Measurements from ENCODE around the gene LRFN5.

LRFN5 gene

DNA sequence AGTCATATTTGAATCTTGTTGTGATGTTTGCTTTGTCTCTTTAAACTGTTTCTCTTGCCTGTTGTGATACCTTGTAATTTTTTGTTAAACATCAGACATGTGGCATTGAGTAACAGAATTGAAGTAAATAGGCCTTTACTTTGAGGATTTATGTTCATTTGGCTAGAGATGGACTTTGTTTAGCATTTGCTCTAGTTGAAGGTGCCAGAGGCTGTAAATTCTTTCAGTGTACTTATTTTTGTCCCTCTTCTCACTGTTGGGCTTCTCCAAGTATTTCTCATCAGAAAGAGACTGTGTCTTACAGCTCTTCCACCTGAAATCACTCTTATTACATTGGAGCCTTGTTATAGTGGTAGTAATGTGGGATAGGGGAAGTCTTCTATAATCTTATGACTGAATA, 175.8 kb downstream of the LRFN5 start:
- no peaks in the 10 kb centered on the region for H3K4me1 ChIP-seq (ENCODE audit: control insufficient read depth, insufficient read depth, low read length)
- no peaks in the 10 kb centered on the region for H3K27me3 ChIP-seq (ENCODE audit: control insufficient read depth in 1 of 2, insufficient read depth in 2 of 2, low read length in 2 of 2)
- H3K9me3 ChIP-seq (ENCODE audit: control insufficient read depth in 2 of 2, low read length in 2 of 2) = no peaks in the 10 kb centered on the region
- H3K27ac ChIP-seq (ENCODE audit: low read length) = no peak overlapping the region
- no peaks in the 10 kb centered on the region for H3K36me3 ChIP-seq (ENCODE audit: control insufficient read depth in 2 of 2, insufficient read depth in 2 of 2, low read length in 2 of 2)
- no peak overlapping the region for H3K4me3 ChIP-seq (ENCODE audit: low read length in 2 of 2)
- no peak overlapping the region for H3K9ac ChIP-seq (ENCODE audit: low read length in 2 of 2)

DNA sequence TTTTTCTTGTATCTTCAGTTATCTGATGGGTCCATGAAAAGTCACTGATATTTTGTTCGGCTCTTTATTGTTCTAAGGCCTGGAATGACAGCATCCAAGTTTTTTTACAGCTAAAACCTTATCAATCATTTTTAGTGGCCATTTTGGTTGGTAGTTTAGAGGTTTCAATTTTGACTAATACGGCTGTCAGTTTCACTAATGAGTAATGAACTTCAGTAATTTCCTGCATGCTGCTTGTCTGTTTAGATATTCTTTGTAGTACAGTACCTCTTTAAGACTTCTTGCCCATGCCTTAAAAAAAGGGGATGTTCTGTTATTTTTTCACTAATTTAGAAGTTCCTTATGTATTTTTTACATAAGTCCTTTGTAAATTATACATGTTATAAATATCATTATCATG, 176.7 kb downstream of the LRFN5 start:
- Histone ChIP-seq H3K36me3 (ENCODE audit: control insufficient read depth in 2 of 2, insufficient read depth in 2 of 2, low read length in 2 of 2) (no peaks in the 10 kb centered on the region), H3K27ac (ENCODE audit: low read length) (no peak overlapping the region), H3K4me1 (ENCODE audit: control insufficient read depth, insufficient read depth, low read length) (no peaks in the 10 kb centered on the region), H3K9ac (ENCODE audit: low read length in 2 of 2) (no peak overlapping the region), H3K27me3 (ENCODE audit: control insufficient read depth in 1 of 2, insufficient read depth in 2 of 2, low read length in 2 of 2) (no peaks in the 10 kb centered on the region), H3K4me3 (ENCODE audit: low read length in 2 of 2) (no peak overlapping the region), H3K9me3 (ENCODE audit: control insufficient read depth in 2 of 2, low read length in 2 of 2) (no peaks in the 10 kb centered on the region)

DNA sequence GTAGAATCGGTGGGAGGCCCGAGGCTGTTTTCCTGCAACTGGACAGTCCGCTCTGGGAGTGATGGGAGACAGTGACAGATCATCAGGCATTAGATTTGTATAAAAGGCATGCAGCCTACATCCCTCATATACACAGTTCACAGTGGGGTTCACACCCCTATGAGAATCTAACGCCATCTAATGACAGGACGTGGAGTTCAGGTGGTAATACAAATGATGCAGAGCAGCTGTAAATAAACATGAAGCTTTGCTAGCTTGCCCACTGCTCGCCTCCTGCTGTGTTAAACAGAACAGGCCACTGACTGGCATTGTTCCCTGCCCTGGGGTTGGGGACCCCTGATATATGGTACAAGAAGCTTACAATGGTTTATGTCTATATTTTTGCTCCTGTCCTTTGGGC, 179.0 kb downstream of the LRFN5 start:
- Histone ChIP-seq H3K9ac (ENCODE audit: low read length in 2 of 2) (no peak overlapping the region), H3K27ac (ENCODE audit: low read length) (no peak overlapping the region), H3K4me3 (ENCODE audit: low read length in 2 of 2) (no peak overlapping the region), H3K36me3 (ENCODE audit: control insufficient read depth in 2 of 2, insufficient read depth in 2 of 2, low read length in 2 of 2) (no peaks in the 10 kb centered on the region), H3K4me1 (ENCODE audit: control insufficient read depth, insufficient read depth, low read length) (no peaks in the 10 kb centered on the region), H3K27me3 (ENCODE audit: control insufficient read depth in 1 of 2, insufficient read depth in 2 of 2, low read length in 2 of 2) (no peaks in the 10 kb centered on the region), H3K9me3 (ENCODE audit: control insufficient read depth in 2 of 2, low read length in 2 of 2) (no peaks in the 10 kb centered on the region)

DNA sequence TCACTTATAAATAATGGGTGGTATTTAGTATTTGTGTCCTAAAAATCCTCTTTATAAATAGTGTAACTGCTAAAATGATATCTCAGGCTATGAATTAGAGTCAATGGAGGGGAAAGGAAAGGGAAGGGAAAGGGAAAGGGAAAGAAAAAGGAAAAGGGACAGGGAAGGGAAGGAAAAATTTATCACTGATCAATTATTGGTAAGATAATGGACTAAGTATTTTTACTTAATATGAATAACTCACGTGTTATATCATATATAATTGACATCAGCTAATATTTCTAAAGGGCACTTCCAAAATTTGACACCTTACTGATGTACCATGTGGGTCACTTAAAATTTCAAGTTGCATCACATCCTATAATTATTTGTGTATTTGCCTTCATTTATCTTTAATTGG, 193.1 kb downstream of the LRFN5 start:
- no peak overlapping the region for H3K4me3 ChIP-seq (ENCODE audit: low read length in 2 of 2)
- H3K4me1 ChIP-seq (ENCODE audit: control insufficient read depth, insufficient read depth, low read length) = no peaks in the 10 kb centered on the region
- H3K27me3 ChIP-seq (ENCODE audit: control insufficient read depth in 1 of 2, insufficient read depth in 2 of 2, low read length in 2 of 2) = no peaks in the 10 kb centered on the region
- H3K9ac ChIP-seq (ENCODE audit: low read length in 2 of 2) = no peak overlapping the region
- H3K36me3 ChIP-seq (ENCODE audit: control insufficient read depth in 2 of 2, insufficient read depth in 2 of 2, low read length in 2 of 2) = no peaks in the 10 kb centered on the region
- H3K27ac ChIP-seq (ENCODE audit: low read length) = no peak overlapping the region
- no peaks in the 10 kb centered on the region for H3K9me3 ChIP-seq (ENCODE audit: control insufficient read depth in 2 of 2, low read length in 2 of 2)

DNA sequence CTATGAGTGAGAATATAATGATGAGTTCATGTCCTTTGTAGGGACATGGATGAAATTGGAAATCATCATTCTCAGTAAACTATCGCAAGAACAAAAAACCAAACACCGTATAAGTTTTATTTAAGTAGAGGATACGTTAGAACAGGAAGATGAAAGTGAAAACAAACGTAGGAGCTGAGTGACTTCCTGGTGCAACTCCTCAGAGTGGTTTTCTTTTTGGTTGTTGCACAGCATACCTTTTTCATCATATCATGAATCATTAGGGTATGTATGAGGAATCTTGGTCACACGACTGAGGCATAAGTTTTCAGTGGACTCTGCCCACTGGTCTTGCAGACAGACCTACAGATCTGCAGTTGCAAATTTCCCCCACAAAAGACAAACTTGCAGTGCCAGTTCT, 199.0 kb downstream of the LRFN5 start:
- no peak overlapping the region for H3K27ac ChIP-seq (ENCODE audit: low read length)
- H3K36me3 ChIP-seq (ENCODE audit: control insufficient read depth in 2 of 2, insufficient read depth in 2 of 2, low read length in 2 of 2) = no peaks in the 10 kb centered on the region
- no peaks in the 10 kb centered on the region for H3K4me1 ChIP-seq (ENCODE audit: control insufficient read depth, insufficient read depth, low read length)
- no peaks in the 10 kb centered on the region for H3K9me3 ChIP-seq (ENCODE audit: control insufficient read depth in 2 of 2, low read length in 2 of 2)
- H3K4me3 ChIP-seq (ENCODE audit: low read length in 2 of 2) = no peak overlapping the region
- no peak overlapping the region for H3K9ac ChIP-seq (ENCODE audit: low read length in 2 of 2)
- no peaks in the 10 kb centered on the region for H3K27me3 ChIP-seq (ENCODE audit: control insufficient read depth in 1 of 2, insufficient read depth in 2 of 2, low read length in 2 of 2)

DNA sequence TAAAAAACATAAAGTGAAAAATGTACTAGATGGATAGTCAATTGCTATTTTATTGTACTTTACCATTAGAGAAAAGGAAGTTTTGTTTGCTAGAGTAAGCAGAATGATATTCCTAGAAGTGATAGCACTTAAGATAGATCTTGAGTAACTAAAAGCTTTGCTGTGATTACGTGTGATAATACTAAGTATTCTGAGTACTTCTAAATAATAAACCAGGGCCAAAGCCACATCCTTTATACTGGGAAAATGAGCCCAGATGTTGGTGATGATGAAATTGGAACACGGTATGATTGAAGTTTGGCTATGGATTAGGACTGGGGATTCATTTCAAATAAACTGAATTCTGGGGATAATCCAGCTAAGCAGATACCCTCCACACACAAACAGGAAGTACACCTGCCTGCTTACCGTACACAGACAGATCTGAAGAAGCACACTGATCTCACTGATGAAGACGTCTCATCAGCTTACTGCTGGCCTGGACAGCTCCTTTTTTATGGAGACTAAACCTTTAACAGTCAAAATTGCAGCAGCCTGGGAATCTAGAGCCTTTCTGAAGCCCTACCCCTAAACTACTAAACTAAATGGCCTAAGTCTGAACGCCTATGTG, 199.8 kb downstream of the LRFN5 start:
- no peaks in the 10 kb centered on the region for H3K27me3 ChIP-seq (ENCODE audit: control insufficient read depth in 1 of 2, insufficient read depth in 2 of 2, low read length in 2 of 2)
- no peak overlapping the region for H3K4me3 ChIP-seq (ENCODE audit: low read length in 2 of 2)
- no peak overlapping the region for H3K9ac ChIP-seq (ENCODE audit: low read length in 2 of 2)
- H3K4me1 ChIP-seq (ENCODE audit: control insufficient read depth, insufficient read depth, low read length) = no peaks in the 10 kb centered on the region
- no peaks in the 10 kb centered on the region for H3K9me3 ChIP-seq (ENCODE audit: control insufficient read depth in 2 of 2, low read length in 2 of 2)
- no peak overlapping the region for H3K27ac ChIP-seq (ENCODE audit: low read length)
- no peaks in the 10 kb centered on the region for H3K36me3 ChIP-seq (ENCODE audit: control insufficient read depth in 2 of 2, insufficient read depth in 2 of 2, low read length in 2 of 2)

DNA sequence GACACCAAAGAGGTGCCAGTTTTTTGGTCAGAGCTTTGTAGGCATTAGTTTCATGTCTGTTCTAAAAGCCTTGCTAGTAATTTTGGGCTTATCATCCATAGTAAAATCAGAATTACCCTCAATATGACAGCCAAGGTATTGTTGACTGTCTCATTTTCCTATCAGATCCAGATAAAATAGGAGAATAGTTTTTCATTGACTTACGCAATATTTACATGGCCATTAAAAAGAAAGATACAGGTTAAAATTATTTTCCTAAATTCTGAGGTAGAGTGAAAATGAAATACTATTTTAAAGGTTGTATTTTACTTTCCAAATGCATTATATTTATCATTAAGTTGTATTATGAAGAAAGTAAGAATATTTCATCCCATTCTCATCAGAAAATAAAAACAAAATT, 203.7 kb downstream of the LRFN5 start:
- Histone ChIP-seq H3K4me1 (ENCODE audit: control insufficient read depth, insufficient read depth, low read length) (no peaks in the 10 kb centered on the region), H3K27me3 (ENCODE audit: control insufficient read depth in 1 of 2, insufficient read depth in 2 of 2, low read length in 2 of 2) (no peaks in the 10 kb centered on the region), H3K9me3 (ENCODE audit: control insufficient read depth in 2 of 2, low read length in 2 of 2) (no peaks in the 10 kb centered on the region), H3K9ac (ENCODE audit: low read length in 2 of 2) (no peak overlapping the region), H3K36me3 (ENCODE audit: control insufficient read depth in 2 of 2, insufficient read depth in 2 of 2, low read length in 2 of 2) (no peaks in the 10 kb centered on the region), H3K27ac (ENCODE audit: low read length) (no peak overlapping the region), H3K4me3 (ENCODE audit: low read length in 2 of 2) (no peak overlapping the region)

DNA sequence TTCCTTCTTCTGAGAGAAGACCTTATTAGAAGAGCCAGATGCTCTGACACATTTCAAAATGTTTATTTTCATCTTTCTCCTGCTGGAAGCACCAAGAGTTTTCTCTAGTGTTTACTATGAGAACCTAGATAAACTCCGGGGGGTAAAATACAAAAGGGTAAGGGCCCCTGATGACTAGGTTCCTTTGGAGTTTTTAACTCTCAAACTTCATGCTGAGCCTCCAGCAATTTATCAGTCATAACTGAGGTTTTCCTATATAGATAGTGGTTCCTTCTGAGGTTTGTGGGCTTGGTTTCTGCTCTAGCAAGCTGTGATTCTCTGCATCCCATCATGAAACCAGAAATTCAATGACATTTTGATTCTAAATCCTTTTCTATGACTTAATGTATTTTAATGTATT, 210.9 kb downstream of the LRFN5 start:
- H3K4me1 ChIP-seq (ENCODE audit: control insufficient read depth, insufficient read depth, low read length) = no peaks in the 10 kb centered on the region
- no peak overlapping the region for H3K27ac ChIP-seq (ENCODE audit: low read length)
- H3K36me3 ChIP-seq (ENCODE audit: control insufficient read depth in 2 of 2, insufficient read depth in 2 of 2, low read length in 2 of 2) = no peaks in the 10 kb centered on the region
- H3K9ac ChIP-seq (ENCODE audit: low read length in 2 of 2) = no peak overlapping the region
- H3K4me3 ChIP-seq (ENCODE audit: low read length in 2 of 2) = no peak overlapping the region
- no peaks in the 10 kb centered on the region for H3K9me3 ChIP-seq (ENCODE audit: control insufficient read depth in 2 of 2, low read length in 2 of 2)
- no peaks in the 10 kb centered on the region for H3K27me3 ChIP-seq (ENCODE audit: control insufficient read depth in 1 of 2, insufficient read depth in 2 of 2, low read length in 2 of 2)

DNA sequence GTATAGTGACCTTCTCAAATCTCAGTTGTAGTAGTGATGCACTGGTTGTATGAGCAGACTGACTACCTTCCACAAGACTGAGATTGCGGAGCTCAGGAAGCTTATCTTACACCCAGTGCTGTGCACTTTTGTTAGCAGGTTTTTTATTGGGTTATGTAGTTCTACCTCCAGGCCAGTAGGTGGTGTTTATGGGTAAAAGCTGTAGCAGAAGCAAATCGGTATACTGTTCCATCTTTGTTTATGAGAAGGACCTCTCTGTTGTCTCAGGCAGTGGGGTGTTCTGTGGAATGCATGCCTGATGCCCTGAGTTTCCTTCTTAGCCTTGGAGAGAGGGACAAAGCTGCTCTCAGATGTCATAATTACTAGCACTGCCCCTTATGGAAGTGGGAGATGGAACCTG, 217.8 kb downstream of the LRFN5 start:
- no peaks in the 10 kb centered on the region for H3K4me1 ChIP-seq (ENCODE audit: control insufficient read depth, insufficient read depth, low read length)
- no peaks in the 10 kb centered on the region for H3K36me3 ChIP-seq (ENCODE audit: control insufficient read depth in 2 of 2, insufficient read depth in 2 of 2, low read length in 2 of 2)
- H3K9ac ChIP-seq (ENCODE audit: low read length in 2 of 2) = no peak overlapping the region
- H3K27me3 ChIP-seq (ENCODE audit: control insufficient read depth in 1 of 2, insufficient read depth in 2 of 2, low read length in 2 of 2) = no peaks in the 10 kb centered on the region
- H3K4me3 ChIP-seq (ENCODE audit: low read length in 2 of 2) = no peak overlapping the region
- H3K9me3 ChIP-seq (ENCODE audit: control insufficient read depth in 2 of 2, low read length in 2 of 2) = peaks cover 2 to 4% of the 10 kb centered on the region in 2 donors
- no peak overlapping the region for H3K27ac ChIP-seq (ENCODE audit: low read length)

DNA sequence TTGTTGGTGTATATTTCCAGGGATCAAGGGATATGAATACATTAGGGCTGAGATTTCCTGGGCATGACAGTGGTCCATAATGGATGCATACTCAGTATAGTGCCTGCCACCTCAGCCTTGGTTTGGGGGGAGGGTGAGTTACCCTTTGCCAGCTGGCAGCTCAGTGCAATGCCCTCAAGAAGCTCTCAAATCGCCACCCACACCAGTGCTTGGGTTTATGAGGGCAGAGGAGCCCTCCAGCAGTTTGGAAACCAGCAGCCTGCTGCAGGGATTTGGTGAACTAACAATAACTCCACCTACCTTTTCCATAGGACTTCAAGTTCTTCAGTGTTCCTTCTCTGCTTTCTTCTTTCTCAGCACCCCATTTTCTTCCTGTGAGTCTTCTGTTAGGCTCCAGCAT, 218.9 kb downstream of the LRFN5 start:
- Histone ChIP-seq H3K27ac (ENCODE audit: low read length) (no peak overlapping the region), H3K9ac (ENCODE audit: low read length in 2 of 2) (no peak overlapping the region), H3K27me3 (ENCODE audit: control insufficient read depth in 1 of 2, insufficient read depth in 2 of 2, low read length in 2 of 2) (no peaks in the 10 kb centered on the region), H3K36me3 (ENCODE audit: control insufficient read depth in 2 of 2, insufficient read depth in 2 of 2, low read length in 2 of 2) (no peaks in the 10 kb centered on the region), H3K4me1 (ENCODE audit: control insufficient read depth, insufficient read depth, low read length) (no peaks in the 10 kb centered on the region), H3K9me3 (ENCODE audit: control insufficient read depth in 2 of 2, low read length in 2 of 2) (peaks cover 2 to 4% of the 10 kb centered on the region in 2 donors), H3K4me3 (ENCODE audit: low read length in 2 of 2) (no peak overlapping the region)

DNA sequence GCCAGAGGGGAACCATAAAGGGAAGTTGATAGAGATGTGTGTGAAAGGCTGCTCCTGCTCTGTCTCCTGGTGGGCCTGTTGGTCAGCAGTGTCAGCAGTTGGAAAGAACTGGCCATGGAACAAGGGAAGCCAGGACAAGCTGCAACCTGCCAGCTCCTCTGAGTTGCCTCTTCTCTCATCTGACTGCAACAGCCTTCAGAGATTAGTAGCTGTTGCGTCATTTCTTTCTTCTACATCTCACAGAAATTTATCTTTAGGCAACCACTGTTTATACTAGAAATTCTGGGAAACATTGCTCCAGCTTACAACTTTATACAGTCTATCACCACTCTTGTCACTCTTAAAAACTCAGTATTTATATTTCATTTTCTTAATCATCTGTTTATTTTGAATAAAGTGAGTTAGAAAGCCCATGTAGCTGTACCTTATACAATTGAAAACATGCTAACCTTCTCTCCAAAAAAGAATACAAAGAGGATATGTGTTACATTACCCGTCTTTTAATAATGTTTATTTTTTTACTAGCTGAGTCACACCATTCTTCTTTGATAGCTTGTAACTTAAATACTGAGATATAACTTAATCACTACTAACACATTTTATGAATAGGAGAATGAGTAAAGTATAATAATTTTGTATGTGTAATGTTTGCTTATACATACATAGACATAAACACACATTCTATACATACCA, 224.2 kb downstream of the LRFN5 start:
- no peaks in the 10 kb centered on the region for H3K27me3 ChIP-seq (ENCODE audit: control insufficient read depth in 1 of 2, insufficient read depth in 2 of 2, low read length in 2 of 2)
- no peaks in the 10 kb centered on the region for H3K9me3 ChIP-seq (ENCODE audit: control insufficient read depth in 2 of 2, low read length in 2 of 2)
- no peaks in the 10 kb centered on the region for H3K4me1 ChIP-seq (ENCODE audit: control insufficient read depth, insufficient read depth, low read length)
- H3K4me3 ChIP-seq (ENCODE audit: low read length in 2 of 2) = no peak overlapping the region
- no peak overlapping the region for H3K27ac ChIP-seq (ENCODE audit: low read length)
- no peaks in the 10 kb centered on the region for H3K36me3 ChIP-seq (ENCODE audit: control insufficient read depth in 2 of 2, insufficient read depth in 2 of 2, low read length in 2 of 2)
- no peak overlapping the region for H3K9ac ChIP-seq (ENCODE audit: low read length in 2 of 2)

Data from stomach smooth muscle (tissue), 2 donors.